ENCODE measurements around the gene TBX5. TPM values are rescaled to one million over a fixed set of nuclear protein-coding genes. Genes with fewer than 3 reads are reported as not detected.

Gene TBX5
- polyA plus RNA-seq, 3 donors: not detected

GRCh38 chr12:114321524-114321923, 84.4 kb downstream of the TBX5 start:
- H3K4me3 Mint-ChIP-seq: no peak overlapping the region
- intact Hi-C loops (cut with micrococcal nuclease): no loop called here
- Histone ChIP-seq H3K9ac (ENCODE audit: insufficient read depth, low read length, poor library complexity, severe bottlenecking) (no peak overlapping the region), H3K4me3 (replicated peaks in 1 of 3; ENCODE audit: low read depth in 2 of 3, low read length in 3 of 3) (no peak overlapping the region), H2AFZ (ENCODE audit: insufficient read depth, low read depth, low read length, poor library complexity, severe bottlenecking) (no peak overlapping the region), H3K4me2 (replicated peaks; ENCODE audit: extremely low read depth, low read length, poor library complexity, severe bottlenecking) (no peak overlapping the region), H3K9me3 (replicated peaks in 1 of 2; ENCODE audit: control insufficient read depth in 1 of 2, insufficient read depth in 1 of 2, low read length in 2 of 2) (no peaks in the 10 kb centered on the region), H3K36me3 (replicated peaks in 1 of 2; ENCODE audit: control insufficient read depth in 1 of 2, insufficient read depth in 2 of 2, low read length in 2 of 2) (no peaks in the 10 kb centered on the region), H3K79me2 (ENCODE audit: insufficient read depth, low read length) (no peaks in the 10 kb centered on the region), H3K4me1 (ENCODE audit: control insufficient read depth in 1 of 2, insufficient read depth in 2 of 2, low read length in 2 of 2) (no peaks in the 10 kb centered on the region), H3K27ac (ENCODE audit: low read depth in 1 of 2, low read length in 2 of 2) (no peak overlapping the region), H4K20me1 (ENCODE audit: insufficient read depth, low read length) (no peaks in the 10 kb centered on the region), H3K27me3 (ENCODE audit: control insufficient read depth in 2 of 2, insufficient read depth in 2 of 2, low read length in 2 of 2) (no peaks in the 10 kb centered on the region)
- TF ChIP-seq, protein P1, sequence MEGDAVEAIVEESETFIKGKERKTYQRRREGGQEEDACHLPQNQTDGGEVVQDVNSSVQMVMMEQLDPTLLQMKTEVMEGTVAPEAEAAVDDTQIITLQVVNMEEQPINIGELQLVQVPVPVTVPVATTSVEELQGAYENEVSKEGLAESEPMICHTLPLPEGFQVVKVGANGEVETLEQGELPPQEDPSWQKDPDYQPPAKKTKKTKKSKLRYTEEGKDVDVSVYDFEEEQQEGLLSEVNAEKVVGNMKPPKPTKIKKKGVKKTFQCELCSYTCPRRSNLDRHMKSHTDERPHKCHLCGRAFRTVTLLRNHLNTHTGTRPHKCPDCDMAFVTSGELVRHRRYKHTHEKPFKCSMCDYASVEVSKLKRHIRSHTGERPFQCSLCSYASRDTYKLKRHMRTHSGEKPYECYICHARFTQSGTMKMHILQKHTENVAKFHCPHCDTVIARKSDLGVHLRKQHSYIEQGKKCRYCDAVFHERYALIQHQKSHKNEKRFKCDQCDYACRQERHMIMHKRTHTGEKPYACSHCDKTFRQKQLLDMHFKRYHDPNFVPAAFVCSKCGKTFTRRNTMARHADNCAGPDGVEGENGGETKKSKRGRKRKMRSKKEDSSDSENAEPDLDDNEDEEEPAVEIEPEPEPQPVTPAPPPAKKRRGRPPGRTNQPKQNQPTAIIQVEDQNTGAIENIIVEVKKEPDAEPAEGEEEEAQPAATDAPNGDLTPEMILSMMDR (IDR thresholded peaks at IDR 0.05): no peak
- H3K27ac Mint-ChIP-seq: no peak overlapping the region
- peaks cover 0 to 4% (median 0%) of the 10 kb centered on the region in 7 donors for H3K9me3 Mint-ChIP-seq
- peaks cover 0 to 5% (median 1%) of the 10 kb centered on the region in 3 donors for H3K27me3 Mint-ChIP-seq (ENCODE audit: low read depth in 3 of 3)
- DNase-seq: no peak
- no peaks in the 10 kb centered on the region for H3K36me3 Mint-ChIP-seq
- H3K4me1 Mint-ChIP-seq: no peaks in the 10 kb centered on the region
- WGBS (ENCODE audit: insufficient coverage): 83% methylated on average over 1 of the region's 1 CpG

DNA sequence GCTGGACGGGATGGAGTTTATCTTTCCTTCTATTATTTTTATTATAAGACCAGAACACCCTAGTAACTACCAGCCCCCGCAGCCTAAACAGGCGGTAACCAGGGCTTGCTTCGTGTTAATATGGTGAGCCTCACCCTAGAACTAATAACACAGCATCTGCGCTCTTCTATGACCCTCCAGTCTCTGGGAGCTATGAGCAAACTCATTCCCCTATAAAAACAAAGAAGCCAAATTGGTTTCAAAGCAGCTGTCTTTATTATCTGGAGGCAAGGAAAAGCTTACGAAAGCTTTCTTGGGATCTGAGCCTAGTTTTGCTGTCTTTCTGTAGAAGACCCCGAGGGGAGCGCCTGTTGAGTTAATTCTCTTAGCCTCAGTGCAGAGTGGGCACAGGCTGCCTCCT, 85.0 kb downstream of the TBX5 start:
- Histone ChIP-seq H3K4me3 (replicated peaks in 1 of 3; ENCODE audit: low read depth in 2 of 3, low read length in 3 of 3) (no peak overlapping the region), H3K27ac (ENCODE audit: low read depth in 1 of 2, low read length in 2 of 2) (no peak overlapping the region), H2AFZ (ENCODE audit: insufficient read depth, low read depth, low read length, poor library complexity, severe bottlenecking) (no peak overlapping the region), H3K9ac (ENCODE audit: insufficient read depth, low read length, poor library complexity, severe bottlenecking) (no peak overlapping the region), H3K4me1 (ENCODE audit: control insufficient read depth in 1 of 2, insufficient read depth in 2 of 2, low read length in 2 of 2) (no peaks in the 10 kb centered on the region), H3K9me3 (replicated peaks in 1 of 2; ENCODE audit: control insufficient read depth in 1 of 2, insufficient read depth in 1 of 2, low read length in 2 of 2) (no peaks in the 10 kb centered on the region), H3K79me2 (ENCODE audit: insufficient read depth, low read length) (no peaks in the 10 kb centered on the region), H3K27me3 (ENCODE audit: control insufficient read depth in 2 of 2, insufficient read depth in 2 of 2, low read length in 2 of 2) (no peaks in the 10 kb centered on the region), H3K4me2 (replicated peaks; ENCODE audit: extremely low read depth, low read length, poor library complexity, severe bottlenecking) (no peak overlapping the region), H4K20me1 (ENCODE audit: insufficient read depth, low read length) (no peaks in the 10 kb centered on the region), H3K36me3 (replicated peaks in 1 of 2; ENCODE audit: control insufficient read depth in 1 of 2, insufficient read depth in 2 of 2, low read length in 2 of 2) (no peaks in the 10 kb centered on the region)
- Mint-ChIP-seq H3K9me3 (peaks cover 0 to 4% (median 0%) of the 10 kb centered on the region in 7 donors), H3K4me3 (no peak overlapping the region), H3K36me3 (no peaks in the 10 kb centered on the region), H3K27me3 (ENCODE audit: low read depth in 3 of 3) (peaks cover 0 to 5% (median 1%) of the 10 kb centered on the region in 3 donors), H3K27ac (no peak overlapping the region), H3K4me1 (no peaks in the 10 kb centered on the region)
- DNase-seq: no peak
- intact Hi-C loops (cut with micrococcal nuclease): no loop called here
- 82% methylated on average over 5 of the region's 8 CpGs for WGBS (ENCODE audit: insufficient coverage)
- TF ChIP-seq, protein P1 (IDR thresholded peaks at IDR 0.05): no peak
